Neutrophil (primary cell): ENCODE data around the gene TYRO3.

Experiments used
- H3K27ac ChIP-seq: fragments of 200-600 bp; sonication (generic); 2 replicates; pipeline ENCODE4 v1.5.1; 2016; ENCODE audit warnings: mild to moderate bottlenecking, moderate library complexity
- H3K27me3 ChIP-seq: fragments of 200-600 bp; sonication (generic); 2 replicates; pipeline ENCODE4 v1.6.0; 2016; ENCODE audit warnings: mild to moderate bottlenecking
- H3K36me3 ChIP-seq: fragments of 200-600 bp; sonication (generic); 2 replicates; pipeline ENCODE4 v1.5.1; 2017
- H3K4me1 ChIP-seq, 2 experiments: fragments of 200-600 bp in 1 of 2; sonication (generic) in 1 of 2; 1 replicate in 1 of 2; 2 replicates in 1 of 2; pipeline versions ENCODE4 v1.5.1 to v1.6.1; 2013 to 2016; ENCODE audit warnings: low read depth in 1 of 2, low read length in 1 of 2, mild to moderate bottlenecking in 1 of 2, moderate library complexity in 1 of 2; ENCODE audit not compliant: control insufficient read depth in 1 of 2, insufficient read depth in 1 of 2
- H3K4me3 ChIP-seq, 2 experiments: fragments of 200-600 bp in 1 of 2; sonication (generic) in 1 of 2; 1 replicate in 1 of 2; 2 replicates in 1 of 2; pipeline ENCODE4 v1.5.1; 2013 to 2016; ENCODE audit warnings: low read depth in 1 of 2, low read length in 1 of 2, mild to moderate bottlenecking in 1 of 2, moderate library complexity in 1 of 2
- H3K9me3 ChIP-seq: fragments of 200-600 bp; sonication (generic); 2 replicates; pipeline ENCODE4 v1.5.1; 2016
- TF ChIP-seq, protein P1 (sequence below): fragments of 200-600 bp; sonication (generic); IDR thresholded peaks from 2 replicates; pipeline ENCODE4 v1.5.1; 2016; ENCODE audit warnings: antibody characterized with exemption

TYRO3 gene

DNA sequence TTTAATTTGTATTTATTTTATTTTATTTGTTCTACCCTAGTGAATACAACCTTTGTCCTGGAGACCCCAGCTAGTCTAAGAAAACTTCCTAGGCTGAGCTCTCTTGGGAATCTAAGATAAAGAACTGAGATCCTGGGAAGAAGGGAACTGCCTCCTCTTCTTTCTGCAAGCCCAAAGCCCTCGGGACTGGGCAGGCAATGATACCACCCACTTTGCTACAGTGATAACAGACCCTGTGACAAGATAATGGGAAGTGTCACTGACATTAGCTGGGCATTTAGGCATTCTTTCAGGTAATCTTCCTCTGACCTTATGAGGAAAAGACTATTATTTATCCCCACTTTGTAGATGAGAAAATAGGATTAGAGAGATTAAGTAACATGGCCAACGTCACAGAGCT, 15.1 kb downstream of the TYRO3 start:
- H3K36me3 ChIP-seq = no peaks in the 10 kb centered on the region
- no peaks in the 10 kb centered on the region for H3K27me3 ChIP-seq
- H3K4me3 ChIP-seq = no peak overlapping the region
- TF ChIP-seq, protein P1, sequence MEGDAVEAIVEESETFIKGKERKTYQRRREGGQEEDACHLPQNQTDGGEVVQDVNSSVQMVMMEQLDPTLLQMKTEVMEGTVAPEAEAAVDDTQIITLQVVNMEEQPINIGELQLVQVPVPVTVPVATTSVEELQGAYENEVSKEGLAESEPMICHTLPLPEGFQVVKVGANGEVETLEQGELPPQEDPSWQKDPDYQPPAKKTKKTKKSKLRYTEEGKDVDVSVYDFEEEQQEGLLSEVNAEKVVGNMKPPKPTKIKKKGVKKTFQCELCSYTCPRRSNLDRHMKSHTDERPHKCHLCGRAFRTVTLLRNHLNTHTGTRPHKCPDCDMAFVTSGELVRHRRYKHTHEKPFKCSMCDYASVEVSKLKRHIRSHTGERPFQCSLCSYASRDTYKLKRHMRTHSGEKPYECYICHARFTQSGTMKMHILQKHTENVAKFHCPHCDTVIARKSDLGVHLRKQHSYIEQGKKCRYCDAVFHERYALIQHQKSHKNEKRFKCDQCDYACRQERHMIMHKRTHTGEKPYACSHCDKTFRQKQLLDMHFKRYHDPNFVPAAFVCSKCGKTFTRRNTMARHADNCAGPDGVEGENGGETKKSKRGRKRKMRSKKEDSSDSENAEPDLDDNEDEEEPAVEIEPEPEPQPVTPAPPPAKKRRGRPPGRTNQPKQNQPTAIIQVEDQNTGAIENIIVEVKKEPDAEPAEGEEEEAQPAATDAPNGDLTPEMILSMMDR = no peak
- H3K4me1 ChIP-seq = no peaks in the 10 kb centered on the region
- no peak overlapping the region for H3K27ac ChIP-seq
- no peaks in the 10 kb centered on the region for H3K9me3 ChIP-seq

DNA sequence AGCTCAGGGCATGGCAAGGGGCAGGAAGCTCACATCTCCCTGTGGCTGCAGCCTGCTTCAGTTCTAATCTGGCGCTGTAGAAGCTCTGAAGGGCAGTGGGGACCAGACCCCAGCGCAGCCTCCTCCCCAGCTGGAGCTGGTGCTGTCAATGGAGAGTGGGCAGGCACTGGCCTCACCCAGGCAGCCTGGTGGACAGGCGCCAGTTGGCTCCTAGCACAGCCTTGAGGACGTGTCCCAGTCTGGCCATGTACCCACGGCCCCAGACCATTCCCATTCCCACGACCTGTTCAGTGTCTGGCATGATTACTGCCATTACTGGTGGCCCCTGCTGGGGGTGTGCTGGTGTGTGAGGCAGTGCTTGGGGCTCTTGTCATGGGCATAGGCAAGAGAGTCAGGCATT, 16.3 kb downstream of the TYRO3 start:
- no peaks in the 10 kb centered on the region for H3K27me3 ChIP-seq
- H3K9me3 ChIP-seq = no peaks in the 10 kb centered on the region
- TF ChIP-seq, protein P1 = no peak
- no peak overlapping the region for H3K4me3 ChIP-seq
- H3K36me3 ChIP-seq = no peaks in the 10 kb centered on the region
- no peaks in the 10 kb centered on the region for H3K4me1 ChIP-seq
- no peak overlapping the region for H3K27ac ChIP-seq

GRCh38 chr15:41577863-41578735, 19.1 kb downstream of the TYRO3 start:
- Histone ChIP-seq H3K27ac (no peak overlapping the region), H3K36me3 (no peaks in the 10 kb centered on the region), H3K27me3 (peaks cover 18% of the 10 kb centered on the region), H3K9me3 (no peaks in the 10 kb centered on the region), H3K4me3 (no peak overlapping the region), H3K4me1 (no peaks in the 10 kb centered on the region)
- TF ChIP-seq, protein P1 = no peak

DNA sequence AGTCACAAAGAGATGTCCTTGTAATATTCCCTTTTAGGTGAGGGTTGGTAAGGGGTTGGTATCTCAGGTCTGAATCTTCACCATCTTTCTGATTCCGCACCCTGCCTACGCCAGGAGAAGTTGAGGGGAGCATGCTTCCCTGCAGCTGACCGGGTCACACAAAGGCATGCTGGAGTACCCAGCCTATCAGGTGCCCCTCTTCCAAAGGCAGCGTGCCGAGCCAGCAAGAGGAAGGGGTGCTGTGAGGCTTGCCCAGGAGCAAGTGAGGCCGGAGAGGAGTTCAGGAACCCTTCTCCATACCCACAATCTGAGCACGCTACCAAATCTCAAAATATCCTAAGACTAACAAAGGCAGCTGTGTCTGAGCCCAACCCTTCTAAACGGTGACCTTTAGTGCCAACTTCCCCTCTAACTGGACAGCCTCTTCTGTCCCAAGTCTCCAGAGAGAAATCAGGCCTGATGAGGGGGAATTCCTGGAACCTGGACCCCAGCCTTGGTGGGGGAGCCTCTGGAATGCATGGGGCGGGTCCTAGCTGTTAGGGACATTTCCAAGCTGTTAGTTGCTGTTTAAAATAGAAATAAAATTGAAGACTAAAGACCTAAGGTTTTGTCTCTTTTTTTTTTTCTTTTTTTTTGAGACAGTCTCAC, 19.8 kb downstream of the TYRO3 start:
- Histone ChIP-seq H3K4me1 (no peaks in the 10 kb centered on the region), H3K4me3 (no peak overlapping the region), H3K27me3 (peaks cover 26% of the 10 kb centered on the region), H3K36me3 (no peaks in the 10 kb centered on the region), H3K27ac (no peak overlapping the region), H3K9me3 (no peaks in the 10 kb centered on the region)
- TF ChIP-seq, protein P1 = no peak

- H3K27me3 ChIP-seq = peaks cover 47% of the 10 kb centered on the region
- H3K9me3 ChIP-seq = no peaks in the 10 kb centered on the region
- peaks cover 10 to 13% of the 10 kb centered on the region in 2 experiments for H3K4me1 ChIP-seq
- H3K36me3 ChIP-seq = no peaks in the 10 kb centered on the region
- no peak overlapping the region for H3K27ac ChIP-seq
- TF ChIP-seq, protein P1 = no peak
- no peak overlapping the region for H3K4me3 ChIP-seq
Measured at GRCh38 chr15:41581110-41581509, 22.1 kb downstream of the TYRO3 start.
